Measurements from ENCODE around the gene RAB40C.

The RAB40C gene

DNA sequence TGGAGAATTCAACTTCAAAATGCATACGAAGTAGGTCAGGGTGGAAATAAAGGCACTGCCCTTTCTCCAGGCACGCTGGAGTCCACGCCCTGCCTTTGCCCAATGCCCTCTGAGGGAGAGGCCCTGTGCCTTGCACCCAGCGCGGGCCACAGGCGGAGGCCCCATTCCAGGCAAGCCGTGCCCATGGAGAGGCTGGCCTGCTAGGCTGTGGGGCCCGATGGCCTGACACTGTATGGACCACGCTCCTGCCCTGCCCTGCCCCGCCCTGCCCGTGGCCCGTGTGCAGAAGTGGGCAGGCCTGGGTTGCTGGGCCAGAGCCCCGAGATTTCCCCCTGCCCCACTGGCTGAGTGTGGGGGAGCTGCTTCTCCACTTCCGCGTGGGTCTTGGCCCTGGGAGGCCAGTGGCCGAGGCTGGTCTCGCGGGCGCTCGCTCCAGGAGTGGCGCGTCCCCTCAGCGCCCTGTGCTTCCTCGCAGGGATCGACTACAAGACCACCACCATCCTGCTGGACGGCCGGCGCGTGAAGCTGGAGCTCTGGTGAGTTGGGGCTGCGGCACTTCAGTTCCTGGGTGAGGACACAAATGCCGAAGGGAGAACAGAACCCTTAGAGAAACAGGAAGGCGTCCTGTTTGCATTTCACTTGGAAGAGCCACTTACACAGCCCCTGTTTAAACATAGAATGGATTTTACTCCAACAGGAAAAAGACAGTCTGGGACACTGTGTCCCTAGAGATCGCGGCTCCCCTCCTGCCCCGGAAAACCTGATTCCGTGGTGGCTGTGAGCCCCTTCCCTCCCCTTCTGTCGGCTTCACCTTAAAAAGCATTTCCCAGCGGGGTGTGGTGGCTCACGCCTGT lies 27.1 kb downstream of the RAB40C start:
- no peak for DNase-seq (ENCODE audit: low read depth)

DNA sequence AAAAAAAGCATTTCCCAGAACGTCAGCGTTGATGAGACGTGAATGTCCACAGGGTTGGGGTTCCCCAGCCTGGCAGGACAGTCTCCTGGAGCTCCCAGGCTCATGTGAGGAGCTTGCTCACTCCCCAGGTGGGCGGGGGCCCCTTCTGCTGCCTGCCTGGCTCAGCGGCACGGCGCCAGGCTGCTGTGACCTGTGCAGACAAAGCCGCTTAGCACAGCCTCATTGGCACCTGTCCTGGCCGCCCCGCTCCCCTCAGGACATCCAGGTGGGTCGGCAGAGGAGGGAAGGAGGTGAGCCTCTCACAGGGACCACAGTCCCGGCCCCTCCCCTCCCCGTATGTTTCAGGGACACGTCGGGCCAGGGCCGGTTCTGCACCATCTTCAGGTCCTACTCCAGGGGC lies 28.0 kb downstream of the RAB40C start:
- DNase-seq (ENCODE audit: low read depth) = no peak

DNA sequence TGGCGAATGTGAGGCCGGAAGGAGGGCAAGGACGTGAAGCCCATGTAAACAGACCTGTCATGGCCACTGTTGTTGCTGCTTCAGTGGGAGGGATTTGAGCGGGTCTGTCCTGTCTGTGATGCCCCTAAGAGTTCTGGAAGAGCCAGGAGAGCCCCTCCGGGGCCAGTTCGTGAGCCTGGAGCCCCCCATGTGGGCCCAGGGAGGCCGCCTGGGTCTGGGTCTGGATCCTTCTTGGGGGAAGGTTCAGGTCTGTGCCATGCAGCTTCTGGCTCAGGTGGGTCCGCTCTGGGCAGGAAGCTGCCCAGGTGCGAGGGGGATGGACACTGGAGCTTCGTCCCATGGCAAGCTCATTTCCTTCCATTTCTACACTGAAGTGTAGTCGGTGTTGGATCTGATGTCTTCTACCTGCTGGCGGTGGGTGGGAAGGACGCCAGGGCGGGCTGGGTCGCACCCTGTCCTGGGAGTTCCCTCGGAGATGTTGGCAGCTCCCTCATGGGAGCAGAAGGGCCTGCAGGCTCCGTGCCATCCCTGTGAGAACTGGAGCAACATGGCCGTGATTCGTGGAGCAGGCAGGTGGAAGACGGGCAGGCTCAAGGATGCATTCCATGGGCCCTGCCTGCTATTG lies 29.7 kb downstream of the RAB40C start:
- DNase-seq (ENCODE audit: low read depth) = no peak

DNA sequence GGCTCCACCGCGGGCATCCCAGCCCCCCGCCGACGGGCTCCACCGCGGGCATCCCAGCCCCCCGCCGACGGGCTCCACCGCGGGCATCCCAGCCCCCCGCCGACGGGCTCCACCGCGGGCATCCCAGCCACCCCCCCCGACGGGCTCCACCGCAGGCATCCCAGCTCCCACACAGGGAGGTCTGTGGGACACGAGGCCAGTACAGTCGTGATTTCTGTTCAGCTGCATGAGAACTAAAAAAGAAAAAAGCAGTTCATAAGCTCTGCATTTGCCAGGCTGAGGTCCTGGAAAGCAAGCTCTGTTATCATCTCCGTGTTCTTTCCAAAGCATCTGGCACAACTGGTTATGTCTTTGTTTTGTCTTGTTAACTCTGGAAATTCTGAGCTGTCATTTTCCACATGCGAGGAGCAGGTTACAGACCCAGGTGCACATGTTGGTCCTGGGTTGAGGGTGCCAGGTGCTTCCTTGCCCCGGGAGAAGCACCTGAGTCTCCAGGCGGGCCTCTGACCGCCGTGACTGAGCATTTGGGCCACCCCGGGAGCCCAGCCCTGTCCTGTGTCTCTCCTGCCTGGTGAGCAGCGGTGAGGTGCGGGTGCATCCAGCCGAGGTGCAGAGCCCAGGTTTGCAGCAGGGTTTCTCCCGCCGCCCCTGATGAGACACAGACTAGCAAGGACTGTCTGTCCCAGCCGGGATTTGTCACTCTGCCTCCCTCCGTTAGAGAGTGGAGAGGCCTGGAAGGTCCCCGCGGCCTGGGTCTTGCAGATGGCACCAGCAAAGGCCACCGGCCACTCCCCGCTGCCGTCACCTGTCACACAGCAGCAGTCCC lies 31.0 kb downstream of the RAB40C start:
- DNase-seq (ENCODE audit: low read depth) = no peak

DNA sequence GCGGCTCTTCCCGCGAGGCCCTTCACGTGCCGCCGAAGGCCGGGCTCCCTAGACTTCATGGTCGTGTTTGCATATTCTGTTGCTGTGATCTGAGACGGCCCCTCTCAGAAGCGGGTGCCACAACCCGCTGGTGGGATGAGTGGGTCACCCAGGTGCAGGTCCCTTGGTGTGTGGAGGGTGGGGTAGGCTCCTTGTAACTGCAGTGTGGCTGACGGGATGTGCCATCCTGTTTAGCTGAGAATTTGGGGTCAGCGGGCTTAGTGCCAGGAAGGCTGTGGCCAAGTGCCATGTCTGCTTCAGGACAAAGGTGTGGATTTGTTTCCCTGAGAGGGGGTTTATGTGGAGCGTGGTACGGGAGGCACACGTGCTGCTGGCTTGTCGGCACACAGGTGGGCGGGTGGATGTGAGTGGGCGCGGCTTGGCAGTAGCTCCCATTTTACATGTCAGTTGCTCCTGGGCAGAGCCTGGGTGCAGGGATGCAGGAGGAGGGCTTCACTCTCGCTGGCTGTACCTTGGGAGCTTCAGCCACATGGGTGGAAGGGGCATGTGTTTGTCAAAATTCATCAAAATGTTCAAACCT lies 31.8 kb downstream of the RAB40C start:
- no peak for DNase-seq (ENCODE audit: low read depth)

DNA sequence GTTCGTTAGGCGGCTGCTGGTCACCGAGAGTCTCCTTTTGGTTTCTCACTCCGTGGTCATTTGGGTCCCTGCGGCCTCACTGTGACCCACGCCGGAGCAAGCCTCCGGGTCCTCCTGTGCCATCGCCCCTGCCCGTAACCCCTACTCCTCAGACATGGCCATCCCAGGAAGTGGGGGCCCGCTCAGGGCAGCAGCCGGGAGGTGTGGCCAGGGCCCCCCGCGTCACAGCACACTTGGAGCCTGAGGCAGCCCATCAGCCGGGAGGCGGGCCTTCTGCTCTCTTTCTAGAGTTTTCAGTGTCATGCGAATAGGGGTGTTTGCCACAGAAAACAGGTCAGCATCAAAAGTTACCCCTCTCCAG lies 33.0 kb downstream of the RAB40C start:
- no peak for DNase-seq (ENCODE audit: low read depth)

DNA sequence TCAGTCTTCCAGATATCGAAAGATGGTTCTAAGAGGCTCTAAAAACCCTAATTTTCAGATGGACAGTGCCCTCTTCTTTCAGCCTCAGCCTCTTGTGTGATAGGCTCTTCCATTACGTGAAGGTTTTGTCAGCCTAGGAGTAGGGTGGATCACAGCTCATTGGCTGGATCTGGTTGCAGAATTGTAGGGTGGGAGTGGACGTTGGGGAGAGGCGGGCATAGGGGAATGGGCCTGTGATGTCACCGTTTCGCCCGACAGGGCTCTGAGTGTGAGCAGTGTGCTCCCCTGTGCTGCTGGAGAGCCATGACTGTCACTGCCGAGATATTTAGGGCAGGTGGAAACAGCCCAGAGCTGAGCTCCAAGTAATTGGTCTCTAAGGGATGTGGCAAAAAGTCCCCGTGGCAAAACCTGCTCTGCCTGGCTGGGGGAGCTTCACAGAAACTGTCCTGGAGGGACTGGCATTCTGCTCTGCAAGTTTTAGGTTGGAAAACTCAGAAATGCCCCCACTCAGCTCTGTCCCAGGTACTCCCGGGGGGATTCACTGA lies 34.7 kb downstream of the RAB40C start:
- no peak for DNase-seq (ENCODE audit: low read depth)

DNA sequence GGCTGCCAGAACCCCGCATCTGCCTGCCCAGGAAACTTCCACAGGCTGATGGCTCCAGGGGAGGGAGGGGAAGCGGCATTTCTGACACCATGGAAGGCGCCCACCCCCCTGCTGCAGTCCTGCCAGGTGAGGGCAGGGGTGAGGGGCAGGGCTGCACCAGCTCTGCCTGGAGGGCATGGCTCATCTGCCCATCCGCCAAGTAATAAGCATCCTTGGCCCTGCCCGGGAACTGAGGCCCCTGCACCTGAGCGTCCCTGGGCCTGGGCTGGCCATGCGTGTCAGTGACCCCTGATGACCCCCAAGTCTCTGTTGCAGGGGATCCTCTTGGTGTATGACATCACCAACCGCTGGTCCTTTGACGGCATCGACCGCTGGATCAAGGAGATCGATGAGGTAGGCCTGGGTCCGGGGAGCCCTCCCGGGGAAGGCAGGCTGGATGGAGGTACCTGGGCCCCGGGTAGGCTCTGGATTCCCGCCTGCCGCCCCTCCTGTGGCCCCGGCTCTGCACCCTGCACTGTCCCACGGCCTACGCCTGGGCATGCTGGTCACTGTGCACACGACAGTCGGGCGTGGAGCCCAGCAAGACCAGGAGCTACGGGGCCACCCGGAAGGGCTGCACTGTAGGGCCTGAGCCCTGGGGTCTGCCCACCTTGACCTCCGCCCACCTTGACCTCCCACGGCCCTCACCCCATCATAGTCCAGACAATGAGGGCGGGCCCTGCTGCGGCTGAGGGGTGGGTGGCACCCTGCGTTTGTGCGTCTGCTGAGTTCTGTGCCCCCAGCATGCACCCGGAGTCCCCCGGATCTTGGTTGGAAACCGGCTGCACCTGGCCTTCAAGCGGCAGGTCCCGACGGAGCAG lies 35.5 kb downstream of the RAB40C start:
- no peak for DNase-seq (ENCODE audit: low read depth)

DNA sequence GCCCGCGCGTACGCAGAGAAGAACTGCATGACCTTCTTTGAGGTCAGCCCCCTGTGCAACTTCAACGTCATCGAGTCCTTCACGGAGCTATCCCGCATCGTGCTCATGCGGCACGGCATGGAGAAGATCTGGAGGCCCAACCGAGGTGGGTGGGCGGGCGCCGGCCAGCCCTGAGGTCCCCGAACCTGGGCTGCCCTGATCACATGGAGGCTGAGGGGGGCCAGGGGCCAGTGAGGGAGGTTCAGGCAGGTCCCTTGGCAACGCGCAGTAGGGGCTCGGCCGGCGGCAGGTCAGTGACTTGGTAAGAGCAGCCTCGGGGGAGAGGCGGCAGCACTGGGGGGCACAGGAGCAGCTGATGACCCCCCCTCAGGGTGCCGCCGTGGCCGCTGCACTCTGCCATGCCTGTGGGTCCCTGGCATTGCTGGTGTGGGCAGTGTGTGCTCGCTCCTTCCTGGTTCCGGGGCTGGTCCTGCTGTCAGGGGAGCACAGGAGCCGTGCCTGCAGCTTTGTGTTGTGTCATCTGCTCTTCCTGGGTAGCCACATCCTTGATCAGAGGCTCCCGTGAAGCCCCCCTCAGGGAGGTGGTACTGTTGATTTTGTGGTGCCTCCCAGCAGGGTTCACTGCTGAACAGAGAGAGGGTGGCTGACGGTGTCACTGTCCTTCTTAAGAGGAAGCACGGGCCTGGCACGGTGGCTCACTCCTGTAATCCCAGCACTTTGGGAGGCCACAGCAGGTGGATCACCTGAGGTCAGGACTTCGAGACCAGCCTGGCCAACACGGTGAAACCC lies 36.3 kb downstream of the RAB40C start:
- DNase-seq (ENCODE audit: low read depth) = no peak

DNA sequence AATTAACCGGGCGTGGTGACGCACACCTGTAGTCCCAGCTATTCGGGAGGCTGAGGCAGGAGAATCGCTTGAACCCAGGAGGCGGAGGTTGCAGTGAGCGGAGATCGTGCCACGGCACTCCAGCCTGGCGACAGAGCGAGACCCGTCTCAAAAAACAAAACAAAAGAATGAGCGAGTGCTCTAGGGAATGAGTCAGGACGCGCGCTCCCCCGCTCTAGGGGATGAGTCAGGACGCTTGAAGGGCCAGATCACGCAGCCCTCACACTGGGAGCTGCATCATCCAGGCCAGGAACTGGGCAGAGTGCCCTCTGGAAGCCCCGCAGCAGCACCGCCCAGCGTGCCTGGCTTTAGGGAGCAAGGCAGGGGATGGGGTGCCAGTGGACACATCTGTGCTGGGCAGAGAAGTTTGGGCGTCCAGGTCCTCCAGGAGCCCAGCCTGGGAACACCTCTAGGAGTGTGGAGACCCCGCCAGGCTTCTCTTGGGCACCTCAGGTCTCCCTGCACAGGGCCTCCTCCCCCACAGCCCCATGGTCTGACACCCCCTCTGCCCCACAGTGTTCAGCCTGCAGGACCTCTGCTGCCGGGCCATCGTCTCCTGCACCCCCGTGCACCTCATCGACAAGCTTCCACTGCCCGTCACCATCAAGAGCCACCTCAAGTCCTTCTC lies 37.1 kb downstream of the RAB40C start:
- no peak for DNase-seq (ENCODE audit: low read depth)

DNA sequence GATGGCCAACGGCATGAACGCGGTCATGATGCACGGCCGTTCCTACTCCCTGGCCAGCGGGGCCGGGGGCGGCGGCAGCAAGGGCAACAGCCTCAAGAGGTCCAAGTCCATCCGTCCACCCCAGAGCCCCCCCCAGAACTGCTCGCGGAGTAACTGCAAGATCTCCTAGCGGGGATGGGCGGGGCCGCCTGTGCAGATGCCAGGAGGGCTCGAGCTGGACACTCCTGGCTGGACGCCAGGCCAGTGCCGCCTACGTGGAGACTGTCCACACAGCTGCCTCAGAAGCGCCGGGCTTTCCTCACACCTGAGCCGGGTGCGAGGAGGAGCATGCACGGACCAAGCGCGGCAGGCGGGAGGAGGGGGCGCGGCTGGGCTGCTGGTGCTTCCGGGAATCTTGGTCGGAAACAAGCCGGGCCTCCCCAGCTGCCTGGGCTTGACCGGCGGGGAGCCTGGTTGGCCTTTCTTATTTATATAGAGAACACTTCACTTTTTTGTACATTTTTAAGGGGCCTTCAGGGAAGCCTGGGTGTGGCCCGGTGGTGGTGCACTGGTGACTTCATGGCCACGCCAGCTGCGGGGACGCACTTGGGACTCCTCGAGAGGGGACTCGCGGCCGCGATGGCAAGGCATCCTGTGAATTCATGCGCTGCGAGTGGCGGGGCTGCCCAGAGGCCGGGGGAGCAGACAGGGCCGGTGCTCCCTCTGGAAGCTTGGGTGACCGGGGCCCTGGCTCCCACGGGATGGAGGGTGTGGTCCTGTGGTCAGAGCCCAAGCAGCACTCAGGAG lies 37.8 kb downstream of the RAB40C start:
- no peak for DNase-seq (ENCODE audit: low read depth)

DNA sequence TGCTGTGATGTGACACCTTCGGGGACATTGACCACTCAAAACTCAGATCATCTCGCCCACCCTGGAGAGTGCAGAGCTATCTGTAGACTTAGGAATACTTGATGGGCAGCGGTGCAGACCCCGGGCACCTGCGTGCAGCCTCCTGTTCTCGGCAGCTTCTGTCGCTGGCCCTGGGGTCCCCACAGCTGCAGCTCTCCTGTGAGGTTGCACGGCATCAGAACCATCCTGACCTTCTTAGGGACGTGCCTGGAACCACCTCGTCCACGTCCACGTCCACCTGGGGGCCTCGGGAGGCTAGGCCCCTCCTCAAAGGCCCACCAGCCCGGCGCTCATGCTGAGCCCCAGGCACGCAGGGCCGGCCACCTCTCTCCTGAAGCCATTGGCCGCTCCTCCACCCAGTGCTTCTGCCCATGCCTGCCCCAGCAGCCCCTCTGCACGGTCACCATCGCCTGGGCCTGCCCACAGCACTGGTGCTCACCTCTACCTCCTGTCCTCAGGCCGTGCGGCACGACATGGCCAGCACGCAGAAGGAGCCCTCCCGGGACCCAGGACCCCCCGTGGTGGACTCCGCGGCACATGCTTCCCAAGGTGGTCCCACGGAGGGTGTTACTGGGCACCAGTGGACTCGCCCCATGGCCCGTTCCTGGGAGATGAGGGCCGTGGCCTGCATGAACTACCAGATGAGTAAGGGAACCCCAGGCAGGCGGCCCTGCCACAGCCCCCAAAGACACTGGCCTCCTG lies 38.6 kb downstream of the RAB40C start:
- DNase-seq (ENCODE audit: low read depth) = no peak

DNA sequence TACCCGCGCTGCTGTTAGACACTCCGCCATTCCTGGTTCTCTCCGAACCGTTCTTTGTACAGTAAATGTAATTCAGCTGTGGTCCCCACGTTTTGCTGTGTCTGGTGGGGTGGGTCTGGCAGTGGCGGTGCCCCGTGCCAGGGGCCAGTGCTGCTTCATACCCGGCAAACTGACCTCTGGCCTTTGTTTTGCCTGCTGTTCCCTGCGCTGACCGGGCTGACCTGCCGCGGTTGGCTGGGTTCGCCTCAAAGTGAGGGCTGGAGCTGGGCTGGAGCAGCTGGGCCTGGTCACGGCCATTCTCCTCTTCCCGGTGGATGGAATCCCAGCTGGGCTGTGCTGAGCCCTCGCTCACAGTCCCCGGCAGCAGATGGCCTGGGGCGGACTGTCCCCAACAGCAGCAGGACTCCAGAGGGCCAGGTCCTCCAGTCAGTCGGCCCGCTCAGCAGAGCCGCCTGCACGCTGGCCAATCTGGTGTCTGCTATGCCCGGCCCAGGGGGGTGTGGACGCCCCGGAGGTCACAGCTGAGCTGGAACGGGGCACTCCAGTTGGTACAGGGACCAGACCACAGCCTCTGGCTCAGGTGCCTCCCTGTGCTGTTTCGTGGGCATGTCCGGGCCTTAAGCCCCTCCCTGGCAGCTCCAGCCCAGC lies 39.4 kb downstream of the RAB40C start:
- no peak for DNase-seq (ENCODE audit: low read depth)

DNA sequence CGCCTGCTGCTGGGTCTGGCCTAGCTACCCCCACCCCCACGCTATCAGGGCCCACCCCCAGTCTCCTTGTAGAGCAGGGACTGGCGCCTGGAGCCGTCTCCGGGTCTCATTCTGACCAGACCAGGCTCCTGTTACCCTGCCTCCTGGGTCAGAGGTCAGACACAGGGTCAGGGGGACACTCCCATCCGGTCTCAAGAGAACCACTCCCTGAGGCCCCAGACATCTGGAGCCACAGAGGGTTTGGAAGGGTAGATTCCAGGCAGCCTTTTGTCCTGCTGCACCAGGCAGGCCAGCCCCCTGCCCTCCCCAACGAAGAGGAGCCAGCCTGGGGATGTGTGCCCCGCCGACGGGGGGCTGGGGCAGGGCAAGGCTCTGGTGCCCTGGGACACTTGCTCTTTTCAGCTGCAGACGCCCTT lies 40.0 kb downstream of the RAB40C start:
- no peak for DNase-seq (ENCODE audit: low read depth)

DNA sequence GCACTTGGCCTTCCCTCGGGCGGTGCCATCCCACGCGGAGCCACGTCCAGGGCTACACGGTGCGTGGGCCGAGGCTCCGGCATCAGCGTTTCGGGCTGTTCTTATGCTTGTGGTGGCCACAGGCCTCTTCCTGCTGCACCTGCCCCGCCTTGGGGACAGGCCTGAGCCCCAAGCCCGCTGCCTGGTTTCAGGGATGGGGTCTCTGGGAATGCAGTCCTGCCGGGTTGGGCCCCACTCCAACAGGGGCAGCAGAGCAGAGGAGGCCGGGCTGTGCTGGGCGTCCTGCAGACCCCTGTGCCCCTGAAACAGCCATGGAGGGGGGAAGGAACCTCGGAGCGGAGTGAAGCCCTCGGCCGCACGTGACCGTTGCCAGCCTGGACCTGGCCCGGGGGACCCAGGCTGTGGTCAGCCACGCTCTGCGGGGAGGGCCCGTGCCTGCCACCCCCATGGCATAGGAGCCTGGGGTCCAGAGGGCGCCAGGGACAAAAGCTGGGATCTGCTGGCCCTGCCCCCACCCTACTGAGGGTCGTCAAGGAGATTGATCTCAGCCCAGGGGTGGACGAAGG lies 40.5 kb downstream of the RAB40C start:
- no peak for DNase-seq (ENCODE audit: low read depth)

DNA sequence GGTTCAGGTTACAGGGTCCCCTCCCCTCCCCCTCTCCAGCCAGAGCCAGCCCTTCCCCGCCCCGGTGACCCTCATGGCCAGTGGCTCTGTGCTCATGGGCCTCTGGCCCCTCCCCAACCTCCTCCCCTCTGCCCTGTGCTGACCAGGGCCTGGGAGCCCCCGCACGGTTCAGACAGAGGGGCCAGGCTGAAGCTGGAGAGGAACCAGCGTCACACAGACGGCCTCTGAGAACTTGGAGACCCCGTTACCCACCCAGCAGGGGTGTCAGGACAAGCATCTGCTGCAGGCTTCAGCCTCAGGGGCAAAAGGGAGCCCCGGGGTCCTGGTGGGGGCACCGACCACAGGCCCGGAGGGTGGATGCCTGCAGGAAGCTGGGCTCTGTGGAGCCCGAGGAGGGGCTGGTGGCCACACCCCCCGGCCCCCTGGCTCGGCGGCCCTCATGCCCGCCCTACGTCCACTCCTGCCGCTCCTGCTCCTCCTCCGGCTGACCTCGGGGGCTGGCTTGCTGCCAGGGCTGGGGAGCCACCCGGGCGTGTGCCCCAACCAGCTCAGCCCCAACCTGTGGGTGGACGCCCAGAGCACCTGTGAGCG lies 41.0 kb downstream of the RAB40C start, which contains the start of gene WFIKKN1:
WFIKKN1 (plus strand) TSS at position 171 of the 591 bp plus-strand sequence; CDS start at position 440, 269 bp downstream.
- no peak for DNase-seq (ENCODE audit: low read depth)

DNA sequence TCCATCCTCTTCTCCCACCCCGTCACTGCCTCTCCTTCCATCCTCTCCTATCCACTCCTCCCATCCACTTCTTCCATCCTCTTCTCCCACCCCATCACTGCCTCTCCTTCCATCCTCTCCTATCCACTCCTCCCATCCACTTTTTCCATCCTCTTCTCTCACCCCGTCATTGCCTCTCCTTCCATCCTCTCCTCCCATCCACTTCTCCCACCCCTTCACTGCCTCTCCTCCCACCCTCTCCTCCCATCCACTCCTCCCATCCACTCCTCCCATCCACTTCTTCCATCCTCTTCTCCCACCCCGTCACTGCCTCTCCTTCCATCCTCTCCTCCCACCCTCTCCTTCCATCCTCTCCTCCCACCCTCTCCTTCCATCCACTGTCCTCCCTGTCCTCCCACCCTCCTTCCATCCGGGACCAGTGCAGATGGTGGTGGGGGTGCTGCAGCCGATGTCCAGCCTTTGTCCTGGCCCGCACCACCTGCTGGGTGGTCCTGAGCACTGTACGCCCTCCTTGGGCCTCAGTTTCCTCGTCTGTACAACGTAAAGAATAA lies 42.0 kb downstream of the RAB40C start:
- no peak for DNase-seq (ENCODE audit: low read depth)
